A673 (cell line): ENCODE measurements around the gene P2RX3. TPM values are rescaled to one million over a fixed set of nuclear protein-coding genes. Genes with fewer than 3 reads are reported as not detected.
A peak's percentile ranks its signal among the peaks of the same experiment; 100 is the strongest.

Experiments
- BruUV-seq: library from RNA; stranded (reverse); fragments of 400-500 nt; replicated peaks from 2 replicates; lab custom pipeline; 2021; lab: Mats Ljungman, UMichigan
- CTCF ChIA-PET: fragments of 300-600 bp; sonication (Branson Sonifier 250); formaldehyde crosslinking; loops from one replicate; lab custom pipeline; 2022; ENCODE audit warnings: antibody characterized with exemption; lab: Charles Lee
- POLR2A ChIA-PET: fragments of 300-600 bp; sonication (Branson Sonifier 250); formaldehyde crosslinking; loops from one replicate; lab custom pipeline; 2022; ENCODE audit warnings: antibody characterized with exemption; ENCODE audit not compliant: low non-redundant PET; lab: Charles Lee
- DNase-seq: peaks from one replicate; pipeline ENCODE4 v3.0.0-alpha.2; 2015; ENCODE audit warnings: low spot score
- H3K27ac ChIP-seq: fragments of 200-600 bp; sonication (generic); 2 replicates; pipeline ENCODE4 v1.5.1; 2016; ENCODE audit warnings: mixed run types, low read depth, mild to moderate bottlenecking, mixed read lengths, antibody characterized with exemption, low read length; ENCODE audit not compliant: poor library complexity, severe bottlenecking
- H3K27me3 ChIP-seq: fragments of 200-600 bp; sonication (generic); replicated peaks from 2 replicates; pipeline ENCODE4 v1.6.1; 2017; ENCODE audit warnings: mixed run types, low read depth, mild to moderate bottlenecking, mixed read lengths, antibody characterized with exemption, low read length; ENCODE audit not compliant: insufficient read depth, poor library complexity
- H3K36me3 ChIP-seq: fragments of 200-600 bp; sonication (generic); 2 replicates; pipeline ENCODE4 v1.6.1; 2016; ENCODE audit warnings: mixed run types, mild to moderate bottlenecking, mixed read lengths, antibody characterized with exemption, low read length; ENCODE audit not compliant: insufficient read depth, poor library complexity, severe bottlenecking
- H3K4me1 ChIP-seq: fragments of 200-600 bp; sonication (generic); 2 replicates; pipeline ENCODE4 v1.6.1; 2017; ENCODE audit warnings: mixed run types, mild to moderate bottlenecking, mixed read lengths, antibody characterized with exemption, low read length; ENCODE audit not compliant: insufficient read depth, poor library complexity, severe bottlenecking
- H3K4me3 ChIP-seq: fragments of 200-600 bp; sonication (generic); 2 replicates; pipeline ENCODE4 v1.5.1; 2016; ENCODE audit warnings: low read depth, mixed run types, mild to moderate bottlenecking, mixed read lengths, low read length; ENCODE audit not compliant: poor library complexity, severe bottlenecking
- H3K9me3 ChIP-seq: fragments of 200-600 bp; sonication (generic); 2 replicates; pipeline ENCODE4 v1.6.1; 2016; ENCODE audit warnings: mixed run types, low read depth, mild to moderate bottlenecking, mixed read lengths, antibody characterized with exemption, low read length; ENCODE audit not compliant: poor library complexity, severe bottlenecking
- CTCF ChIP-seq: fragments of 300-800, 200-600 bp; sonication (generic); conservative IDR thresholded peaks from 2 replicates; pipeline ENCODE4 v1.5.1; 2017; ENCODE audit warnings: low read depth, mild to moderate bottlenecking, antibody characterized with exemption, low read length, moderate library complexity, mixed read lengths
- EZH2 ChIP-seq: fragments of 200-600 bp; sonication (generic); IDR thresholded peaks from 2 replicates; pipeline ENCODE4 v1.6.1; 2017; ENCODE audit warnings: borderline replicate concordance, low read depth, mild to moderate bottlenecking, mixed read lengths, antibody characterized with exemption, low read length; ENCODE audit not compliant: poor library complexity, severe bottlenecking
- intact Hi-C: fragments of 100-400 bp; cut with micrococcal nuclease; formaldehyde crosslinking; loops from one replicate; pipeline ENCODE4 v1.10.0; 2022; ENCODE audit not compliant: unreplicated experiment
- total RNA-seq: library from RNA; stranded (reverse); gene quantifications from 2 replicates; pipeline ENCODE4 v1.2.3, GENCODE V29; 2021

P2RX3 gene
- total RNA-seq, 1 experiment from 2014 or later: not detected

- DNase-seq: no peak
- no TSS peak for BruUV-seq
- Histone ChIP-seq H3K9me3 (no peaks in the 10 kb centered on the region), H3K4me3 (no peak overlapping the region), H3K27me3 (no peaks in the 10 kb centered on the region), H3K27ac (no peak overlapping the region), H3K4me1 (peaks cover 32% of the 10 kb centered on the region), H3K36me3 (peaks cover 72% of the 10 kb centered on the region)
- intact Hi-C loops: no loop called here
- ChIA-PET CTCF (no interaction called here), POLR2A (no interaction called here)
- TF ChIP-seq CTCF (no peak), EZH2 (no peak)
These were observed 20.0 kb upstream of the P2RX3 start for GRCh38 chr11:57318178-57318577.

GRCh38 chr11:57320067-57320718 lies 18.0 kb upstream of the P2RX3 start:
- POLR2A ChIA-PET: no interaction called here
- H3K27me3 ChIP-seq: no peaks in the 10 kb centered on the region
- H3K4me3 ChIP-seq: no peak overlapping the region
- H3K9me3 ChIP-seq: no peaks in the 10 kb centered on the region
- CTCF ChIA-PET: no interaction called here
- peaks cover 52% of the 10 kb centered on the region for H3K36me3 ChIP-seq
- TF ChIP-seq EZH2: no peak
- DNase-seq: no peak
- intact Hi-C loops: loop anchor here (10.0 kb wide), 1 partner anchor 1255 kb away; the partner anchor contains the start of genes LPXN and ZFP91
- no TSS peak for BruUV-seq
- H3K4me1 ChIP-seq: peaks cover 39% of the 10 kb centered on the region
- no peak overlapping the region for H3K27ac ChIP-seq

GRCh38 chr11:57320719-57321387 lies 17.3 kb upstream of the P2RX3 start:
- DNase-seq: no peak
- intact Hi-C loops: loop anchor here (10.0 kb wide), 1 partner anchor 1254 kb away; the partner anchor contains the start of genes LPXN and ZFP91
- Histone ChIP-seq H3K27ac (peak overlapping the region; percentile 85), H3K36me3 (peaks cover 50% of the 10 kb centered on the region), H3K27me3 (no peaks in the 10 kb centered on the region), H3K4me3 (no peak overlapping the region), H3K4me1 (peaks cover 39% of the 10 kb centered on the region), H3K9me3 (no peaks in the 10 kb centered on the region)
- CTCF ChIA-PET: no interaction called here
- POLR2A ChIA-PET: no interaction called here
- no TSS peak for BruUV-seq
- TF ChIP-seq CTCF: no peak
- no peak for TF ChIP-seq EZH2
